PFSK-1 (cell line): ENCODE data around the gene ZBTB32.

Experiments
- POLR2AphosphoS5 ChIP-seq: IDR thresholded peaks from 2 replicates; pipeline ENCODE4 v1.6.1; 2012; ENCODE audit warnings: low read depth, mild to moderate bottlenecking, control low read depth, low read length, moderate library complexity
- TF ChIP-seq, protein P1 (sequence below), 2 experiments: IDR thresholded peaks; 2 replicates each; pipeline versions ENCODE4 v1.6.1 to v1.8.0; 2011 to 2012; ENCODE audit warnings: low read depth in 2 of 2, low read length in 2 of 2, control low read depth in 1 of 2, inconsistent platforms in 1 of 2, mild to moderate bottlenecking in 1 of 2, moderate library complexity in 1 of 2; ENCODE audit not compliant: insufficient read depth in 1 of 2

DNA sequence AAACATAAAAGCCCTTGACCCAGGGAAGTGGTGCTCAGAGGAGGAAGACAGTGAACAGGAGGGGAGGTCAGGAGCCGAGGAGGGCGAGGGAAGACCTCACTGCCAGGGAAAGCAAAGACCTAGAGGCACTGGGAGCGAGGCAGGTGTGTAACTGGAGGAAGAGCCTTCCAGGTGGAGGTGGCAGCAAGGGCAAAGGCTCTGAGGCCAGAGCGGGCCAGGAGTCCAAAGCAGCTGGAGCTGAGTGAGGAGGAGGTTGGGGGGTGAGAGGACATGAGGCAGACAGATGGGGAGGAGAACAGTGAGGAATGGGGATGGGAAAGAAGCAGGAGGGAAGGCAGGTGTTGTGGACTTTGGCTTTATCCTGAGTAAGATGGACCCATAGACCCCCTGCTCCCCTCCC lies 34.4 kb upstream of the ZBTB32 start:
- TF ChIP-seq POLR2AphosphoS5: no peak
- TF ChIP-seq, protein P1, sequence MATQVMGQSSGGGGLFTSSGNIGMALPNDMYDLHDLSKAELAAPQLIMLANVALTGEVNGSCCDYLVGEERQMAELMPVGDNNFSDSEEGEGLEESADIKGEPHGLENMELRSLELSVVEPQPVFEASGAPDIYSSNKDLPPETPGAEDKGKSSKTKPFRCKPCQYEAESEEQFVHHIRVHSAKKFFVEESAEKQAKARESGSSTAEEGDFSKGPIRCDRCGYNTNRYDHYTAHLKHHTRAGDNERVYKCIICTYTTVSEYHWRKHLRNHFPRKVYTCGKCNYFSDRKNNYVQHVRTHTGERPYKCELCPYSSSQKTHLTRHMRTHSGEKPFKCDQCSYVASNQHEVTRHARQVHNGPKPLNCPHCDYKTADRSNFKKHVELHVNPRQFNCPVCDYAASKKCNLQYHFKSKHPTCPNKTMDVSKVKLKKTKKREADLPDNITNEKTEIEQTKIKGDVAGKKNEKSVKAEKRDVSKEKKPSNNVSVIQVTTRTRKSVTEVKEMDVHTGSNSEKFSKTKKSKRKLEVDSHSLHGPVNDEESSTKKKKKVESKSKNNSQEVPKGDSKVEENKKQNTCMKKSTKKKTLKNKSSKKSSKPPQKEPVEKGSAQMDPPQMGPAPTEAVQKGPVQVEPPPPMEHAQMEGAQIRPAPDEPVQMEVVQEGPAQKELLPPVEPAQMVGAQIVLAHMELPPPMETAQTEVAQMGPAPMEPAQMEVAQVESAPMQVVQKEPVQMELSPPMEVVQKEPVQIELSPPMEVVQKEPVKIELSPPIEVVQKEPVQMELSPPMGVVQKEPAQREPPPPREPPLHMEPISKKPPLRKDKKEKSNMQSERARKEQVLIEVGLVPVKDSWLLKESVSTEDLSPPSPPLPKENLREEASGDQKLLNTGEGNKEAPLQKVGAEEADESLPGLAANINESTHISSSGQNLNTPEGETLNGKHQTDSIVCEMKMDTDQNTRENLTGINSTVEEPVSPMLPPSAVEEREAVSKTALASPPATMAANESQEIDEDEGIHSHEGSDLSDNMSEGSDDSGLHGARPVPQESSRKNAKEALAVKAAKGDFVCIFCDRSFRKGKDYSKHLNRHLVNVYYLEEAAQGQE (IDR thresholded peaks at IDR 0.05; ENCODE audit: insufficient read depth in 1 of 2, low read depth in 2 of 2, low read length in 2 of 2): no peak
